Upper lobe of right lung (tissue), 1 donor: ENCODE data around the gene HMCES. TPM values are rescaled to one million over a fixed set of nuclear protein-coding genes. Genes with fewer than 3 reads are reported as not detected.

Experiments used
- ATAC-seq: fragments of 200-7000 bp; cut with Tn5 transposase; one replicate; pipeline ENCODE4 v1.9.1; 2020; ENCODE audit warnings: mild to moderate bottlenecking, moderate library complexity
- DNase-seq: peaks from one replicate; pipeline ENCODE4 v3.0.0-alpha.2; 2020
- H3K27ac ChIP-seq: fragments of 200-600 bp; one replicate; pipeline ENCODE4 v1.8.0; 2022
- H3K27me3 ChIP-seq: fragments of 200-600 bp; one replicate; pipeline ENCODE4 v1.8.0; 2022; ENCODE audit warnings: mild to moderate bottlenecking
- H3K36me3 ChIP-seq: fragments of 200-600 bp; one replicate; pipeline ENCODE4 v1.8.0; 2022
- H3K4me1 ChIP-seq: fragments of 200-600 bp; one replicate; pipeline ENCODE4 v1.8.0; 2022
- H3K4me3 ChIP-seq: fragments of 200-600 bp; one replicate; pipeline ENCODE4 v1.8.0; 2022; ENCODE audit warnings: mild to moderate bottlenecking
- H3K9me3 ChIP-seq: fragments of 200-600 bp; one replicate; pipeline ENCODE4 v1.8.0; 2022
- intact Hi-C: fragments of 100-400 bp; cut with DNase I; formaldehyde crosslinking; loops from one replicate; pipeline ENCODE4 v1.11.0; 2022
- total RNA-seq: library from RNA; stranded (reverse); fragmentation: NEBNext Ultra II Directional; extraction: Animal tissue kit (Norgen Biotek cat#: 25700); gene quantifications from one replicate; pipeline ENCODE4 v1.2.1, GENCODE V29; 2021
- TF ChIP-seq, protein P1 (sequence below): fragments of 200-600 bp; IDR thresholded peaks from one replicate; pipeline ENCODE4 v1.8.0; 2022; ENCODE audit warnings: antibody characterized with exemption
- donor health status: DM: no; HTN: yes; CAD: no; lungs with severe emphysema.

The HMCES gene
- total RNA-seq, 1 donor from 2014 or later, result 34.8 TPM

DNA sequence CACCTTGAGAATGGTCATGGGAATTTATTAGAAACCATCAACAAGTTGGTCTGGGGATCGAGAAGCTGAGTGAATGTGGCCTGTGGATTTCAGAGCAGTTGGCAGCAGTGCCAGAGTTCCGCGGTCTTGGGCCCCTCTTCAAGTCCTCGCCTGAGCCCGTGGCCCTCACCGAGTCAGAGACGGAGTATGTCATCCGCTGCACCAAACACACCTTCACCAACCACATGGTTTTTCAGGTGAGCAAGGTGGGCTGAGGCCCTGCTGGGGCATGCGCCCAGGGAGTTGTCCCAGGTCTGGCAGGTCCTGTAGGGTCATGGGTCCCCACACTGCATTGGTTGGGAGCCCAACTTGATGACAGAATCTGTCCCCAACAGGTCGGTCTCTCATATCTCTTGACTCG, 7.0 kb upstream of the HMCES start:
- Histone ChIP-seq H3K9me3 (no peaks in the 10 kb centered on the region), H3K36me3 (peaks cover 99% of the 10 kb centered on the region), H3K4me1 (no peaks in the 10 kb centered on the region), H3K27ac (no peak overlapping the region), H3K4me3 (no peak overlapping the region), H3K27me3 (no peaks in the 10 kb centered on the region)
- ATAC-seq (no peak), DNase-seq (no peak)
- intact Hi-C loops, result no loop called here
- TF ChIP-seq, protein P1, sequence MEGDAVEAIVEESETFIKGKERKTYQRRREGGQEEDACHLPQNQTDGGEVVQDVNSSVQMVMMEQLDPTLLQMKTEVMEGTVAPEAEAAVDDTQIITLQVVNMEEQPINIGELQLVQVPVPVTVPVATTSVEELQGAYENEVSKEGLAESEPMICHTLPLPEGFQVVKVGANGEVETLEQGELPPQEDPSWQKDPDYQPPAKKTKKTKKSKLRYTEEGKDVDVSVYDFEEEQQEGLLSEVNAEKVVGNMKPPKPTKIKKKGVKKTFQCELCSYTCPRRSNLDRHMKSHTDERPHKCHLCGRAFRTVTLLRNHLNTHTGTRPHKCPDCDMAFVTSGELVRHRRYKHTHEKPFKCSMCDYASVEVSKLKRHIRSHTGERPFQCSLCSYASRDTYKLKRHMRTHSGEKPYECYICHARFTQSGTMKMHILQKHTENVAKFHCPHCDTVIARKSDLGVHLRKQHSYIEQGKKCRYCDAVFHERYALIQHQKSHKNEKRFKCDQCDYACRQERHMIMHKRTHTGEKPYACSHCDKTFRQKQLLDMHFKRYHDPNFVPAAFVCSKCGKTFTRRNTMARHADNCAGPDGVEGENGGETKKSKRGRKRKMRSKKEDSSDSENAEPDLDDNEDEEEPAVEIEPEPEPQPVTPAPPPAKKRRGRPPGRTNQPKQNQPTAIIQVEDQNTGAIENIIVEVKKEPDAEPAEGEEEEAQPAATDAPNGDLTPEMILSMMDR, result no peak

DNA sequence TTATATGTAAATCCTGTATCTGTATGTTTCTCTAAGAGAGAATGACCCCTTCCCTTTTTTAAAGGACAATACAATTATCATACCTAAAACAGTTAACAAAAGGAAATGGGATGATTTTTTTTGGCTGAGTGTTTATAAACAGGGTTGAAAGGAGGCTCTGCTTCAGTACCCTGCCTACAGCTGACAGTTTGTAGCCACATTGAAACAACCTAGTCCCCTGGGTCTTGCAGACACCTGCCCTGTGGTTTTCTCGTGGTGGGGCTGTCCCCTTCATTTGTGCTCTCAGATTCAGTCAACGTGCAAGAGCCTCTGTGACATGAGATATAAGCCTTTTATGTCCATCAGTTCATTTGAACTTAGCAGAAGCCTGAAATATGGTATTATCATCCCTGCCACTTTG, 2.3 kb upstream of the HMCES start:
- H3K27ac ChIP-seq, result no peak overlapping the region
- TF ChIP-seq, protein P1, result no peak
- intact Hi-C loops, result no loop called here
- no peak overlapping the region for H3K4me3 ChIP-seq
- H3K36me3 ChIP-seq, result peaks cover 62% of the 10 kb centered on the region
- no peak for DNase-seq
- H3K9me3 ChIP-seq, result no peaks in the 10 kb centered on the region
- no peaks in the 10 kb centered on the region for H3K27me3 ChIP-seq
- peaks cover 19% of the 10 kb centered on the region for H3K4me1 ChIP-seq
- no peak for ATAC-seq

DNA sequence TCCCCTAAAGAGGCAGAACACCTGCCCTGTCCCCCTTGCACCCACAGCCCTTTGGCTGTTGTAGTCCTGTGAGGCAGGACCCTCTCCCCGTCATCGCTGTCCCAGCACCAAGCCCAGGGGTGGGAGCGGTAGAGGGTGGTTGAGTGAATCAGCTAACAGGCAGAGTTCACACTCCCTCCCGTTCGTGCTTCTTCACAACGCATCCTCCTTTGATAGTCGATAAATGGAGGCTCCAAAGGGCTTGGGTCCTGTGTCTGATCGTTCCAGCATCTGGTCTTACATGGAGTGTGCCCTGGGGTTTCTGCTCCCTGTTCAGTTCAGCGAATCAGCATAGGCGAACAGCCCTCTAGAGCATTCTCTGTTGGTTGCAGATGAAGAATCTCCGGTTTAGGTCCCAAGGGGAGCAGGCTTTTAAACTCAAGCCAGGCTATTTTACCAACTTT, 820 bp upstream of the HMCES start:
- DNase-seq (no peak), ATAC-seq (no peak)
- Histone ChIP-seq H3K36me3 (peaks cover 47% of the 10 kb centered on the region), H3K27ac (peak overlapping the region; percentile 93), H3K4me3 (peak overlapping the region; percentile 97), H3K9me3 (no peaks in the 10 kb centered on the region), H3K27me3 (no peaks in the 10 kb centered on the region), H3K4me1 (peaks cover 23% of the 10 kb centered on the region)
- TF ChIP-seq, protein P1, result no peak
- intact Hi-C loops, result no loop called here

DNA sequence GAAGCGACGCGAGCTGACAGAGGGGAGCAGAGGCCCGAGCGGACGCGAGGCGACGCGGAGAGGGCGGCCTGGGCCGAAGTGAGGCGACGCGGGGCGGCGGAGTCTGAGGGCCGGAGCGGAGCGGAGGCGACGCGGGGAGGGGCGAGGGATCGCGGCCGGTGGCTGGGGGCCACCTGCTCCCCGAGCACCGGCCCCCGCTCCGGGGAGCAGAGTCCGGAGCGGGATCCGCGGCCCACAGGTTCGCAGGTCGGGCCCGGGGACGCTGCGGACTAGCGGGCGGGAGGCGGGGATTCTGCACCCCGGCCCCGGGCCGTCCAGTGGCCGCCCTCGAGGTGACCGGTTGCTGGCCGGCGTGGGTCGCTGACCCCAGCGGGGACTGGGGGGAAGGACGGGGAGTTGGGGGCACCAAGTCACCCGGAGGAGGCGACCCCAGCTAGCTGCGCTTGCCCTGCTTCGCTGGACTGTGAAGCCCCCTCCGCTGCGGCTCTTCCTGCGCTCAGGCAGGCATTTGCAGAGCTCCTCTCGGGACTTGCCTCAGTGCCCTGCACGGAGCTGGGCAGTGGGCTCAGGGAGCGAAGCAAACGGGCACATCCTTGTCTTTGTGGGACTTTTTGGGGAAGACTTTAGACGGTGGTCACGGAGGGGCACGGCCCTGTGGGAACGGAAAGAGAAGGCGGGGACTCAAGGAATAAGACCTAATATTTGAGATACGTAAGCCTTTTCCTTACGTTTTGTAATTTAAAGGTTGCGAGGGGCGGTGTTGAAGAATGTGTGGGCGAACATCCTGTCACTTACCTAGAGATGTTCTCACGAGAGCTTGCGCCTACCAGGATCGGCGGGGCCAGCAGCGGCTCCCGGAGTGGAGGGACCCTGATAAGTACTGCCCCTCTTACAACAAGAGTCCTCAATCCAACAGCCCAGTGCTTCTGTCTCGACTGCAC, 566 bp downstream of the HMCES start:
- H3K4me3 ChIP-seq, result peak overlapping the region; percentile 97
- TF ChIP-seq, protein P1, result no peak
- ATAC-seq (peak; percentile 66), DNase-seq (peak; percentile 76)
- no peaks in the 10 kb centered on the region for H3K9me3 ChIP-seq
- H3K4me1 ChIP-seq, result peaks cover 23% of the 10 kb centered on the region
- H3K27ac ChIP-seq, result peak overlapping the region; percentile 93
- intact Hi-C loops, result no loop called here
- no peaks in the 10 kb centered on the region for H3K27me3 ChIP-seq
- H3K36me3 ChIP-seq, result peaks cover 34% of the 10 kb centered on the region

DNA sequence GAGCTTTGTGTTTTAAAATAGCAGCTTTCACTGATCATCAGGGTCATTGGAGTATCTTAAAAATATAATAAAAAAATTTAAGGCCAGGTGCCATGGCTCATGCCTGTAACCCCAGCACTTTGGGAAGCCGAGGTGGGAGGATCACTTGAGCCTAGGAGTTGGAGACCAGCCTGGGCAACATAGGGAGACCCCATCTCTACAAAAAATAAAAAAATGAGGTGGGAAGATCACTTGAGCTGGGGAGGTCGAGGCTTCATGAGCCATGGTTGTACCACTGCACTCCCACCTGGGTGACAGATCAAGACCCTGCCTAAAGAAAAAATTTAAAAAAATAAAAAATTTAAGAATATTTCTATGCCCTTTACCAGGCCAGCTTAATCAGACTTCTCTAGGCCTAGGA, 1.5 kb downstream of the HMCES start:
- Histone ChIP-seq H3K27ac (no peak overlapping the region), H3K36me3 (peaks cover 29% of the 10 kb centered on the region), H3K9me3 (no peaks in the 10 kb centered on the region), H3K27me3 (no peaks in the 10 kb centered on the region), H3K4me1 (peaks cover 23% of the 10 kb centered on the region), H3K4me3 (peak overlapping the region; percentile 97)
- intact Hi-C loops, result no loop called here
- no peak for ATAC-seq
- no peak for DNase-seq
- TF ChIP-seq, protein P1, result no peak
